GM21526 (cell line): Measurements from ENCODE around the gene GGA1.

ENCODE experiments used
- ATAC-seq: cut with Tn5 transposase; IDR thresholded peaks from one replicate; pipeline ENCODE4 v1.9.1; 2021; ENCODE audit warnings: moderate library complexity; ENCODE audit not compliant: unreplicated experiment, low FRiP score

The GGA1 gene

DNA sequence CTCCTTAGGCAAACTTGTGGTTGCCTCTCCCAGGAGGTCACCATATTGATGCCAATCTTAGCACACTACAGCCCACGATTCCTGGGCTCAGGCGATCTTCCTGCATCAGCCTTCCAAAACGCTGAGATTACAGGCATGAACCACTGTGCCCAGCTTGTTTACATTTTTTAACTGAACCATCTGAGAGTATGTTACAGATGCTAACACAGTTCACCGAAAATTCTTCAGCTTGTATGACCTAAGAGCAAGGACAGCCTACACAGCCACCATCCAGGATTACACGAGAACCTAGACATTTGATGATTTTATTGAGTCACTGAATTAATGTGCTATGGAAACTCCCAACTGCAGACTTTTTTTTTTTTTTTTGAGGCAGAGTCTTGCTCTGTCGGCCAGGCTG, 61.0 kb downstream of the GGA1 start:
- ATAC-seq: no peak

GRCh38 chr22:37672206-37672919, 63.7 kb downstream of the GGA1 start:
- no peak for ATAC-seq

DNA sequence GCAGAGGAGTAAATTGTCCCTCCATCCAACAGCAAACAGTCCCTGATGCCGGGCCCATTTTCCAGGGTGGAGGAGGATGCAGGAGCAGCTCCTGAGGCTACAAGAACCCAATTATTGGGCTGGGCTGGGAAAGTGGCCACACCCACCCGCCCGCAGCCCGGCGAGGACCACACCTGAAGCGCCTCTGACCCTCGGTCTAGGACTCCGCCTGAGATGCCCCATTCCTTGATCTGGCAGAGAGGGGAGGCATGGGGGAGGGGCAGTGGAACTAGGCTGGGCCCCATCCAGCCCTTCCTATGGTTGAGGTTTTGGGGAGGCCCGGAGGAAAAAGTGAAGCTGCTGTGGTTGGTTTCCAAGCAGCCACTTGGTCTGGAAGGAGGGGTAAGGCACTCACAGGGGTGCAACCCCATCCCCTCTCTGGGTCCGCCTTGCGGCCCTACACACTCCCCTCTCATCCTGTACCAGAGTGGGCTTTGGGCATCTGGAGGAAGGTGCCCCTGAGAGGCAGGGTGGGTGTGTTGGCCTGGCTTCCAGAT, 64.4 kb downstream of the GGA1 start:
- no peak for ATAC-seq

DNA sequence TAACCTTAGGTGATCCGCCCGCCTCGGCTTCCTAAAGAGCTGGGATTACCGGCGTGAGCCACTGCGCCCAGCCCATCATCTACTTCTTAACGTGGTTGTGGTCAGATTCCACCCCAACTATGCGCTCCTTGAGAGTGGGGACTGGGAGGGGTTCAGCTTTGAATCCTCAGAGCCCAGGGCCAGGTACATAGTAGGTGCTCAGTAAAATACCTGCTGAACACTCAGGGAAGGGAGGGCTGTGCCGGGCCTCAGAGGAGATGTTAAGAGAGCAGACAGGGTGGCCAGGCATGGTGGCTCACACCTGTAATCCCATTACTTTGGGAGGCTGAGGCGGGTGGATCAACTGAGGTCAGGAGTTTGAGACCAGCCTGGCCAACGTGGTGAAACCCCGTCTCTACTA, 65.6 kb downstream of the GGA1 start:
- ATAC-seq: no peak

DNA sequence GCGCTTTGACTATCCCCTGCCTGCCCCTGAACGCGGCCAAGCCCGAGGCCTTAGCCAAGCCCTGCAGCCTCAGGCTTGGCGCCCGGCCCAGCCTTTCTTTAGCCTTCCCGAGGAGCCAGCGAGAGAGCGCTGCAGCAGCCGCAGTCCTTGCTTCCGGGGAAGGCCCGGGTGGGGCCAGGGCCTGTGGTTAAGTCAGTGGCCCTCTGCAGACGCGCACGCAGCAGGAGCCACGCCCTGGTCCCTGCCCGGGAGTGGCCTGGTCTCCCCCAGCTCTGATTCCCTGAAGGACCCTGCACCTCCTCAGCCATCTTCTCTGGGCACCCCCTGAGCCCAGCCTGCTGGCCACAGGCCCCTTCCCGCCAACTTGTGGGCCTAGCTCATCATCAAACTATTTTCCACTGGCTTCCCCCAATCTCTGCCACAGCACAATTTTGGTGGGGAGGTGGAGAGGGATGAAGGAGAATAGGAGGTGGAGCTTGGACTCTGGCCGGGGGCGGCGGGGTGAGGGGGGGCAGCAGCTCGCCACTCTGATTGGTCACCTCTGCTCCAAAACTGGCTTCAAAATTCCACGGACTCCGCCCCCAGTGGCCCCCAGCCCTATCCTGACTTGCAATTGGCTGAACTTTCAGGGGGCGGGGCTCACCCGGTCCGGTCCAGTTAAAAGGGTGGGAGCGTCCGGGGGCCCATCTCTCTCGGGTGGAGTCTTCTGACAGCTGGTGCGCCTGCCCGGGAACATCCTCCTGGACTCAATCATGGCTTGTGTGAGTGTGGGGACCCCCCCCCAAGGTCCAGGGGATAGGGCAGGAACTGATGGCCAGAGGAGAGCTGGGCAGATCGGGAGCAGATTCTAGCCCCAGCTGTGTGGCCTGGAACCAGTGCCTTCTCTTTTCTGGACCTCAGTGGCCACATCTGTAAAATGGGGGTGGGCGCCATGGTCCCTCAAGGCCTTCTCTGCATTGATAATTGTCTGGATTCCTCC, 66.6 kb downstream of the GGA1 start, which contains the start of gene LGALS1:
Gene LGALS1 (plus strand): TSS at position 686 of the 979 bp plus-strand sequence. CDS start 67 bp downstream, at position 753.
- peak; percentile 36 for ATAC-seq

DNA sequence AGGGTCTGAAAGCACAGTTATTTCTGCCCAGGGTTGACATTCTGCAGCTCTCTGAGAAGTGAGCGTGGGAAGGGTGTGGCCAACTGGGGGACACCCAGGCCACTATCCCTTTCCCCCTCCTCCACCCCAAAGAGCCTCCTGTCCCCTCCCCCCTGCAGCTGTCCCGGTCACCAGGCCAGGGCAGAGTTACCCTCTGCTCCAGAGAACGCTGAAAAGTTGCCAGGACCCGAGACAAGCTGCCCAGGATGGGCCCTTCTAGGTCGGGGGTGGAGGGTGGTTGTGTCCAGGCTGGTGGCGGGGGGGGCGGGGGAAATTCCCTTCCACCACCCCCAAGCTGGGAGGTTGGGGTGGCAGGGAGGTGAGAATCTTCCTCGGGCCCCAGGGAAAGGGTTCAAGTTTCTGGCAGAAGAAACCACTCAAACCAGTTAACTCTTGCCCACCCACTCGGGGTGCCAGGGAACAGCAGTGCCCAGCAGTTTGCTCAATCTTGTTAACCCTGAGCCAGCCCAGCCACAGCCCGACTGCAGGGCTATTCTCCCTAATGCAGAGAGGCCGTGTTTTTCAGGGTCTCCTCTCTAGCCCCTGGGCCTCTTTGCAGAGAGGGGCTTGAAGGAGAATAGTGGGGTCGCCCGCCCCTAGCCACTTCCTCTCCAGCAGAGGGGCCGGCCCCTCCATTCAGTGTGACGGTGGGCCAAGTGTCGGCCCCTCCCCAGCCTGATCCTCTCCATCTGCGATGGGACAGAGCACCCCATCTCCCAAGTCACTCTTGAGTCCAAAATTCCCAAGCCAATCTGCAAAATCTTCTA, 67.5 kb downstream of the GGA1 start:
- no peak for ATAC-seq

DNA sequence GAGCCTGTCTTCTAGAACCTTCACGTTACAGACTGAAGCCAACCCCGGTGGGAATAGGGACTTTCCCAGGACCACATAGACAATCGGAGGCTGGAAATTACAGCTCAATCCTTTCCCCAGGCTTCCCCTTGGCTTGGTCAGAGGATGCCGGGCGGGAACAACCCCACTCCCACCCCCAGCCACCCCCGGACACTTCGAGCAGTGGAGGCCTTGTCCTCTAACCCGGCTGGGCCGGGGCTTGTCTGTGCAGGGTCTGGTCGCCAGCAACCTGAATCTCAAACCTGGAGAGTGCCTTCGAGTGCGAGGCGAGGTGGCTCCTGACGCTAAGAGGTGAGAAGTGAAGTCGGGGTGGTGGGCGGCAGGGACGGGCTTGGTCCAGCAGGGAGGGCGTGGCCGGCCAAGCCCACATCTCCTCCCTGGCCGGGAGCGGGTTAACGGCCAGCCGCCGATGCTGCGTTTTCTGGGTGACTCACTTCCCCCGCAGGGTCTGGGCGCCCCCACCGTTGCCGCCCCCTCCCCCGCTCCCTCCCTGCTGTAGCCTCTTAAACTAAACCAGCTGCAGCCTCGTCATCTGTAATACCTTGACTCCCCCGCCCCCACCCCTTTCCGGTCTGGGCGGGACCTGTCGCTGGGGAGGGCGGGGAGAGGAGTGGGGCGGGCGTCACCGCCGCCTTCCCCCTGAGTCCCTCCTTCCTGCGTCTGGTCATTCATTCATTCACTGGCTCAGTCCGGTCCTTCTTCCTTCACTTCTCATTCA, 68.3 kb downstream of the GGA1 start:
- ATAC-seq: no peak

- ATAC-seq: no peak
Observed at GRCh38 chr22:37677493-37677974, 68.9 kb downstream of the GGA1 start.

GRCh38 chr22:37678372-37678771, 69.7 kb downstream of the GGA1 start:
- ATAC-seq: no peak

DNA sequence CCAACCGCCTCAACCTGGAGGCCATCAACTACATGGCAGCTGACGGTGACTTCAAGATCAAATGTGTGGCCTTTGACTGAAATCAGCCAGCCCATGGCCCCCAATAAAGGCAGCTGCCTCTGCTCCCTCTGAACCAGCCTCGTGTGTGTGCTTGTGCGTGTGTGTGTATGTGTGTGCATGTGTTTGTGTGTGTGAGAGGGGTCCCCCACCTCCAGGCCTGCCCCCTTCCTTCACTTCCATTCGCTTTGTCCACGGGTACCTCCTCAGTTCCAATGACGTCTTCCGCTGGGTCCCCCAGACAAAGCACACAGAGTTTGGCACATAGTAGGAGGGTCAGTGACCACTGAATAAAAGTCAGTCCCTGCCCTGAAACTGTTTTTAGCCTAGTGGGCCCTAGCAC, 71.0 kb downstream of the GGA1 start:
- ATAC-seq: no peak

DNA sequence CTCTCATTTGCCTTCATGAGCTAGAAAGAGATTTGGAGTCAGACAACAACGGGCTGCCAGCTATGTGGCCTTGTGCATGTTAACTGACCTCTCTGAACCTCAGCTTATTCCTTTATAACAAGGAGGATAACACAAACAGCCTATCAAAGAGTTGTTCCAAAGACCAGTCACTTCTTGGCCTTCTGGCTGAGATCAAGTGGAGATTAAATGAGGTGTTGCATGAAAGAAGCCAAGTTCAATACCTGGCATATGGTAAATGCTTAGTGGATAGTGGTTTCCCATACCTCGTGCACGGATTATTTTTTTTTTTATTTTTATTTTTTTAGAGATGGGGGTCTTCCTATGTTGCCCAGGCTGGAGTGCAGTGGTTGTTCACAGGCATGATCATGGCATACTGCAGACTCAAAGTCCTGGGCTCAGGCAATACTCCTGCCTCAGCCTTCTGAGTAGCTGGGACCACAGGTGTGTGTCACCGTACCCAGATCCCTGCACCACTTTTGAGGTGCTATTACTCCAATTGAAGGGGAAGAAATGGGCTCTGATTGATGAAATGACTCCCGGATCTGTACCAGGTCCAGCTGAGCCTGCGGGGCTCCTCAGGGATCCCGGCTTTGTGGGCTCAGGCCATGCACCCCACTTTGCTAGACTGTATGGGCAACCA, 71.7 kb downstream of the GGA1 start:
- ATAC-seq: no peak

- no peak for ATAC-seq
Observed at GRCh38 chr22:37681001-37681424, 72.4 kb downstream of the GGA1 start.

DNA sequence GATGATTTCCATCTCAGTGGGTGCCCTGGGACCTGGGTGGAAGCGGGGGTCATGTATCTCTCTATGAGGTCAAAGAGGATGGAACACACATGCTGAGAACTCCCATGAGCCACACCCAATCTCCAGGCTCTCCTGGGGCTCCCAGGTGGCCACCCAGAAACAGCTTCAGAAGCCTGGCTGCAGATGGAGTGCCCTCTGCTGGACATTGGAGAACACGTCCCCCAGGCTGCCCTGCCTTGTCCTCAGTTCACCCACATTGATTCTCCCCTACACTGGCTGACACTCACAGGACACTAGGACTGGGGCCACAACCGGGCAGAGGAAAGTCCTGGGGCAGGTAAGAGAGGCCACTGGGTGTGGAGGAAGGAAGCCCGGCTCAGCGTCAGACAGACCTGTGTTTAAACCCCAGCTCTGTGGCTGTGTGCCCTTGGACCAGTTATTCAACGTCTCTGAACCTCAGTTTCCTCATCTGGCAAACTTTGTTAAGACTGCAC, 73.0 kb downstream of the GGA1 start:
- ATAC-seq: no peak
